SK-N-SH (cell line): Measurements from ENCODE around the gene PPP1R3D. TPM values are rescaled to one million over a fixed set of nuclear protein-coding genes. Genes with fewer than 3 reads are reported as not detected.

Experiments
- CTCF ChIA-PET: fragments of 300-600, 350-600 bp; formaldehyde crosslinking; extraction: SDS; loops from one replicate; lab custom pipeline; 2021; lab: Yijun Ruan, JAX
- POLR2A ChIA-PET: fragments of 350-600 bp; sonication (Branson Sonifier 250); formaldehyde crosslinking; extraction: SDS; loops from one replicate; lab custom pipeline; 2020; ENCODE audit warnings: antibody characterized with exemption, inconsistent platforms; lab: Yijun Ruan, JAX
- DNase-seq: peaks from one replicate; pipeline ENCODE4 v3.0.0; 2012
- H2AFZ ChIP-seq: fragments of 200-600 bp; sonication (generic); 2 replicates; pipeline ENCODE4 v1.8.1; 2016; ENCODE audit warnings: antibody characterized with exemption, mild to moderate bottlenecking, low read depth
- H3F3A ChIP-seq: fragments of 200-600 bp; sonication (generic); replicated peaks from 2 replicates; pipeline ENCODE3; 2016; ENCODE audit warnings: antibody characterized with exemption, mild to moderate bottlenecking; ENCODE audit not compliant: insufficient read depth
- H3K27ac ChIP-seq, 2 experiments: fragments of 200-500 bp in 1 of 2; fragments of 200-600 bp in 1 of 2; sonication (Bioruptor generic) in 1 of 2; sonication (generic), shearing (Covaris generic) in 1 of 2; 2 replicates each; pipeline versions ENCODE4 v1.5.1 to v1.6.1; 2014 to 2016; ENCODE audit warnings: low read depth in 2 of 2, inconsistent platforms in 1 of 2, low read length in 1 of 2, mild to moderate bottlenecking in 1 of 2, mixed read lengths in 1 of 2
- H3K27me3 ChIP-seq: fragments of 200-600 bp; sonication (generic), shearing (Covaris generic); 2 replicates; pipeline ENCODE4 v1.6.1; 2016; ENCODE audit warnings: mixed run types; ENCODE audit not compliant: insufficient read depth
- H3K36me3 ChIP-seq, 2 experiments: fragments of 200-500 bp in 1 of 2; fragments of 200-600 bp in 1 of 2; sonication (Bioruptor generic) in 1 of 2; sonication (generic) in 1 of 2; replicated peaks in 1 of 2; 2 replicates each; pipeline versions ENCODE3 to v1.5.1; 2014 to 2016; ENCODE audit warnings: low read length in 1 of 2, mild to moderate bottlenecking in 1 of 2; ENCODE audit not compliant: insufficient read depth in 2 of 2, control insufficient read depth in 1 of 2
- H3K4me1 ChIP-seq, 2 experiments: fragments of 200-500 bp in 1 of 2; fragments of 200-600 bp in 1 of 2; sonication (Bioruptor generic) in 1 of 2; sonication (generic), shearing (Covaris generic) in 1 of 2; 2 replicates each; pipeline versions ENCODE4 v1.5.1 to v1.6.1; 2014 to 2016; ENCODE audit warnings: low read depth in 1 of 2, low read length in 1 of 2, mixed run types in 1 of 2; ENCODE audit not compliant: insufficient read depth in 2 of 2, control insufficient read depth in 1 of 2
- H3K4me2 ChIP-seq: fragments of 200-600 bp; sonication (generic), shearing (Covaris generic); 2 replicates; pipeline ENCODE4 v1.6.1; 2017; ENCODE audit warnings: mixed run types
- H3K4me3 ChIP-seq, 2 experiments: fragments of 200-500 bp in 1 of 2; fragments of 200-600 bp in 1 of 2; sonication (Bioruptor generic) in 1 of 2; sonication (generic), shearing (Covaris generic) in 1 of 2; 2 replicates each; pipeline versions ENCODE4 v1.5.1 to v1.8.1; 2014 to 2016; ENCODE audit warnings: low read depth in 2 of 2, inconsistent platforms in 1 of 2, low read length in 1 of 2, mild to moderate bottlenecking in 1 of 2, mixed read lengths in 1 of 2, moderate library complexity in 1 of 2
- H3K79me2 ChIP-seq: fragments of 200-600 bp; sonication (generic); 2 replicates; pipeline ENCODE4 v1.8.1; 2017; ENCODE audit warnings: mild to moderate bottlenecking; ENCODE audit not compliant: insufficient read depth
- H3K9ac ChIP-seq: fragments of 200-600 bp; sonication (generic); 2 replicates; pipeline ENCODE4 v1.6.1; 2017; ENCODE audit warnings: mixed run types
- H3K9me2 ChIP-seq: fragments of 200-600 bp; sonication (generic); 2 replicates; pipeline ENCODE4 v1.6.1; 2017; ENCODE audit warnings: mixed run types
- H3K9me3 ChIP-seq: fragments of 200-600 bp; sonication (generic); 2 replicates; pipeline ENCODE4 v1.6.1; 2017; ENCODE audit warnings: mixed run types, mild to moderate bottlenecking, moderate library complexity
- H4K20me1 ChIP-seq: fragments of 200-600 bp; sonication (generic); 2 replicates; pipeline ENCODE4 v1.6.1; 2017; ENCODE audit warnings: mild to moderate bottlenecking, mixed run types; ENCODE audit not compliant: insufficient read depth
- CHD2 ChIP-seq: fragments of 150-350 bp; IDR thresholded peaks from 2 replicates; pipeline ENCODE4 v1.6.1; 2018; ENCODE audit warnings: low read length; ENCODE audit not compliant: partially characterized antibody
- ELF1 ChIP-seq: IDR thresholded peaks from 2 replicates; pipeline ENCODE4 v1.4.0; 2012
- FOSL2 ChIP-seq: IDR thresholded peaks from 2 replicates; pipeline ENCODE4 v1.4.0; 2012; ENCODE audit warnings: low read depth, mild to moderate bottlenecking, moderate library complexity, borderline replicate concordance
- FOXJ3 ChIP-seq: sonication (generic); formaldehyde crosslinking; IDR thresholded peaks from 2 replicates; pipeline ENCODE4 v1.5.1; 2020; ENCODE audit warnings: mild to moderate bottlenecking, missing genetic modification reagents
- FOXM1 ChIP-seq: IDR thresholded peaks from 2 replicates; pipeline ENCODE4 v1.4.0; 2012; ENCODE audit warnings: low read depth, mild to moderate bottlenecking
- GATA2 ChIP-seq: sonication (generic); formaldehyde crosslinking; IDR thresholded peaks from 2 replicates; pipeline ENCODE4 v1.5.0; 2020; ENCODE audit warnings: mild to moderate bottlenecking, missing genetic modification reagents
- MEF2A ChIP-seq: IDR thresholded peaks from 2 replicates; pipeline ENCODE4 v1.4.0; 2012; ENCODE audit warnings: low read depth, borderline replicate concordance
- NRF1 ChIP-seq: IDR thresholded peaks from 2 replicates; pipeline ENCODE4 v1.6.1; 2012; ENCODE audit warnings: low read depth, mild to moderate bottlenecking, low read length
- RCOR1 ChIP-seq: fragments of 150-350 bp; IDR thresholded peaks from 2 replicates; pipeline ENCODE4 v1.6.1; 2017; ENCODE audit warnings: antibody characterized with exemption, low read length
- RXRA ChIP-seq: IDR thresholded peaks from 2 replicates; pipeline ENCODE4 v1.4.0; 2012; ENCODE audit warnings: low read depth, mild to moderate bottlenecking, borderline replicate concordance
- SIN3A ChIP-seq: IDR thresholded peaks from 2 replicates; pipeline ENCODE4 v1.6.1; 2012; ENCODE audit warnings: low read depth, mild to moderate bottlenecking, low read length, moderate library complexity, borderline replicate concordance
- TAF1 ChIP-seq: IDR thresholded peaks from 2 replicates; pipeline ENCODE4 v1.6.1; 2012; ENCODE audit warnings: low read depth, mild to moderate bottlenecking, low read length, moderate library complexity, borderline replicate concordance
- TCF12 ChIP-seq: IDR thresholded peaks from 2 replicates; pipeline ENCODE4 v1.4.0; 2012
- YY1 ChIP-seq: IDR thresholded peaks from 2 replicates; pipeline ENCODE4 v1.4.0; 2012; ENCODE audit warnings: low read depth, mild to moderate bottlenecking
- WGBS: methylation state at CpG from one replicate; pipeline ENCODE4 v1.1.6; 2017; ENCODE audit warnings: low lambda C conversion rate; 5-methylcytosine and 5-hydroxymethylcytosine counted together
- polyA plus RNA-seq, 3 experiments: library from polyadenylated mRNA; depleted of rRNA; stranded (reverse); fragments of >200 nt; gene quantifications; 2 replicates each; pipeline ENCODE4 v1.2.3, GENCODE V29; 2012
- TF ChIP-seq, protein P1 (sequence below): IDR thresholded peaks from 2 replicates; pipeline ENCODE4 v1.6.1; 2012; ENCODE audit warnings: mild to moderate bottlenecking, low read depth, low read length, moderate library complexity
- TF ChIP-seq, protein P2 (sequence below): fragments of 150-350 bp; IDR thresholded peaks from 2 replicates; pipeline ENCODE4 v1.6.1; 2017; ENCODE audit warnings: antibody characterized with exemption, low read length, low read depth, borderline replicate concordance
- TF ChIP-seq, protein P3 (sequence below): IDR thresholded peaks from 2 replicates; pipeline ENCODE4 v1.4.0; 2012; ENCODE audit warnings: low read depth
- TF ChIP-seq, protein P4 (sequence below): fragments of 200-600 bp; sonication (generic); IDR thresholded peaks from 2 replicates; pipeline ENCODE4 v1.6.1; 2017; ENCODE audit warnings: antibody characterized with exemption, mild to moderate bottlenecking, moderate library complexity
- TF ChIP-seq, protein P5 (sequence below): IDR thresholded peaks from 2 replicates; pipeline ENCODE4 v1.4.0; 2012; ENCODE audit warnings: low read depth, borderline replicate concordance

Gene PPP1R3D
- polyA plus RNA-seq, 1 of the 3 experiments (the other 2 are of a cell fraction) = 0.87 TPM

DNA sequence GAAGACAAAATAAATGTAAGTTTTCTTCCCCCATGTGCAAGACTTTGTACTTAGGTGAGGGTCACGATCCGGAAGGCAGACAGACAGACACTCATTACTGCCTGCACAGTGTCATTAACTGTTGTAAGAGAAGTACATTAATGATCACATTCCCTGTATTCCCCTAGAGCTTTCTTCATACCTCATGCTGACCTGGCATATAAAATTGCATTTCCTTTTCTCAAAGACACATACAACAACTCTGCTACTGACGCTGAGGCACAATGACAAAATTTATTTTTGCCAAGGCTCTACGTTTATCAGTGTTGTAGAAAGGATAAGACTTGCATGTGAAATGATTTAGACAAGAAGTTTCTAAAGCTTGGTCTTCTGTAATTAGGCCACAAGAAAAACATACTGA is 3.7 kb downstream of the PPP1R3D start:
- H3K4me2 ChIP-seq = no peak overlapping the region
- CTCF ChIA-PET = interaction anchor here (0.8 to 9.8 kb wide), 2 partner anchors 12 to 15 kb away, joined by 3 to 95 read pairs; no protein-coding TSS in a partner anchor
- no peak overlapping the region for H2AFZ ChIP-seq
- TF ChIP-seq, protein P1, sequence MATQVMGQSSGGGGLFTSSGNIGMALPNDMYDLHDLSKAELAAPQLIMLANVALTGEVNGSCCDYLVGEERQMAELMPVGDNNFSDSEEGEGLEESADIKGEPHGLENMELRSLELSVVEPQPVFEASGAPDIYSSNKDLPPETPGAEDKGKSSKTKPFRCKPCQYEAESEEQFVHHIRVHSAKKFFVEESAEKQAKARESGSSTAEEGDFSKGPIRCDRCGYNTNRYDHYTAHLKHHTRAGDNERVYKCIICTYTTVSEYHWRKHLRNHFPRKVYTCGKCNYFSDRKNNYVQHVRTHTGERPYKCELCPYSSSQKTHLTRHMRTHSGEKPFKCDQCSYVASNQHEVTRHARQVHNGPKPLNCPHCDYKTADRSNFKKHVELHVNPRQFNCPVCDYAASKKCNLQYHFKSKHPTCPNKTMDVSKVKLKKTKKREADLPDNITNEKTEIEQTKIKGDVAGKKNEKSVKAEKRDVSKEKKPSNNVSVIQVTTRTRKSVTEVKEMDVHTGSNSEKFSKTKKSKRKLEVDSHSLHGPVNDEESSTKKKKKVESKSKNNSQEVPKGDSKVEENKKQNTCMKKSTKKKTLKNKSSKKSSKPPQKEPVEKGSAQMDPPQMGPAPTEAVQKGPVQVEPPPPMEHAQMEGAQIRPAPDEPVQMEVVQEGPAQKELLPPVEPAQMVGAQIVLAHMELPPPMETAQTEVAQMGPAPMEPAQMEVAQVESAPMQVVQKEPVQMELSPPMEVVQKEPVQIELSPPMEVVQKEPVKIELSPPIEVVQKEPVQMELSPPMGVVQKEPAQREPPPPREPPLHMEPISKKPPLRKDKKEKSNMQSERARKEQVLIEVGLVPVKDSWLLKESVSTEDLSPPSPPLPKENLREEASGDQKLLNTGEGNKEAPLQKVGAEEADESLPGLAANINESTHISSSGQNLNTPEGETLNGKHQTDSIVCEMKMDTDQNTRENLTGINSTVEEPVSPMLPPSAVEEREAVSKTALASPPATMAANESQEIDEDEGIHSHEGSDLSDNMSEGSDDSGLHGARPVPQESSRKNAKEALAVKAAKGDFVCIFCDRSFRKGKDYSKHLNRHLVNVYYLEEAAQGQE = no peak
- TF ChIP-seq, protein P2, sequence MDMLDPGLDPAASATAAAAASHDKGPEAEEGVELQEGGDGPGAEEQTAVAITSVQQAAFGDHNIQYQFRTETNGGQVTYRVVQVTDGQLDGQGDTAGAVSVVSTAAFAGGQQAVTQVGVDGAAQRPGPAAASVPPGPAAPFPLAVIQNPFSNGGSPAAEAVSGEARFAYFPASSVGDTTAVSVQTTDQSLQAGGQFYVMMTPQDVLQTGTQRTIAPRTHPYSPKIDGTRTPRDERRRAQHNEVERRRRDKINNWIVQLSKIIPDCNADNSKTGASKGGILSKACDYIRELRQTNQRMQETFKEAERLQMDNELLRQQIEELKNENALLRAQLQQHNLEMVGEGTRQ = no peak
- TF ChIP-seq FOSL2 (no peak), SIN3A (no peak), CHD2 (no peak), TCF12 (no peak), RXRA (no peak), ELF1 (no peak), YY1 (no peak), TAF1 (no peak), FOXJ3 (no peak), RCOR1 (no peak), MEF2A (no peak), FOXM1 (no peak), GATA2 (CRISPR knock-in tag) (no peak), NRF1 (no peak)
- TF ChIP-seq, protein P3, sequence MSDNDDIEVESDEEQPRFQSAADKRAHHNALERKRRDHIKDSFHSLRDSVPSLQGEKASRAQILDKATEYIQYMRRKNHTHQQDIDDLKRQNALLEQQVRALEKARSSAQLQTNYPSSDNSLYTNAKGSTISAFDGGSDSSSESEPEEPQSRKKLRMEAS = no peak
- TF ChIP-seq, protein P4, sequence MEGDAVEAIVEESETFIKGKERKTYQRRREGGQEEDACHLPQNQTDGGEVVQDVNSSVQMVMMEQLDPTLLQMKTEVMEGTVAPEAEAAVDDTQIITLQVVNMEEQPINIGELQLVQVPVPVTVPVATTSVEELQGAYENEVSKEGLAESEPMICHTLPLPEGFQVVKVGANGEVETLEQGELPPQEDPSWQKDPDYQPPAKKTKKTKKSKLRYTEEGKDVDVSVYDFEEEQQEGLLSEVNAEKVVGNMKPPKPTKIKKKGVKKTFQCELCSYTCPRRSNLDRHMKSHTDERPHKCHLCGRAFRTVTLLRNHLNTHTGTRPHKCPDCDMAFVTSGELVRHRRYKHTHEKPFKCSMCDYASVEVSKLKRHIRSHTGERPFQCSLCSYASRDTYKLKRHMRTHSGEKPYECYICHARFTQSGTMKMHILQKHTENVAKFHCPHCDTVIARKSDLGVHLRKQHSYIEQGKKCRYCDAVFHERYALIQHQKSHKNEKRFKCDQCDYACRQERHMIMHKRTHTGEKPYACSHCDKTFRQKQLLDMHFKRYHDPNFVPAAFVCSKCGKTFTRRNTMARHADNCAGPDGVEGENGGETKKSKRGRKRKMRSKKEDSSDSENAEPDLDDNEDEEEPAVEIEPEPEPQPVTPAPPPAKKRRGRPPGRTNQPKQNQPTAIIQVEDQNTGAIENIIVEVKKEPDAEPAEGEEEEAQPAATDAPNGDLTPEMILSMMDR = no peak
- TF ChIP-seq, protein P5, sequence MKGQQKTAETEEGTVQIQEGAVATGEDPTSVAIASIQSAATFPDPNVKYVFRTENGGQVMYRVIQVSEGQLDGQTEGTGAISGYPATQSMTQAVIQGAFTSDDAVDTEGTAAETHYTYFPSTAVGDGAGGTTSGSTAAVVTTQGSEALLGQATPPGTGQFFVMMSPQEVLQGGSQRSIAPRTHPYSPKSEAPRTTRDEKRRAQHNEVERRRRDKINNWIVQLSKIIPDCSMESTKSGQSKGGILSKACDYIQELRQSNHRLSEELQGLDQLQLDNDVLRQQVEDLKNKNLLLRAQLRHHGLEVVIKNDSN = no peak
- TF ChIP-seq, all 33 proteins: peak for 0
- H3K9ac ChIP-seq = no peak overlapping the region
- H3K79me2 ChIP-seq = peaks cover 23% of the 10 kb centered on the region
- H3K9me2 ChIP-seq = no peaks in the 10 kb centered on the region
- no peak overlapping the region for H3K27ac ChIP-seq
- H3K4me1 ChIP-seq = peaks cover 8 to 25% of the 10 kb centered on the region in 2 experiments; a peak in 3 of 4 replicates
- peaks cover 14% of the 10 kb centered on the region for H3F3A ChIP-seq
- DNase-seq = no peak
- no peak overlapping the region for H3K4me3 ChIP-seq
- H4K20me1 ChIP-seq = no peaks in the 10 kb centered on the region
- peaks cover 0 to 2% of the 10 kb centered on the region in 2 experiments for H3K36me3 ChIP-seq
- H3K9me3 ChIP-seq = no peaks in the 10 kb centered on the region
- H3K27me3 ChIP-seq = no peaks in the 10 kb centered on the region
- POLR2A ChIA-PET = no interaction called here
- whole genome bisulfite sequencing = 94% methylated on average over 4 of the region's 4 CpGs
